ENCODE results near the gene ENO2. TPM values are rescaled to one million over a fixed set of nuclear protein-coding genes. Genes with fewer than 3 reads are reported as not detected.

ENO2 gene
- total RNA-seq, 3 donors from 2014 or later, result 5.0 to 16.1 (median 11.1) TPM

DNA sequence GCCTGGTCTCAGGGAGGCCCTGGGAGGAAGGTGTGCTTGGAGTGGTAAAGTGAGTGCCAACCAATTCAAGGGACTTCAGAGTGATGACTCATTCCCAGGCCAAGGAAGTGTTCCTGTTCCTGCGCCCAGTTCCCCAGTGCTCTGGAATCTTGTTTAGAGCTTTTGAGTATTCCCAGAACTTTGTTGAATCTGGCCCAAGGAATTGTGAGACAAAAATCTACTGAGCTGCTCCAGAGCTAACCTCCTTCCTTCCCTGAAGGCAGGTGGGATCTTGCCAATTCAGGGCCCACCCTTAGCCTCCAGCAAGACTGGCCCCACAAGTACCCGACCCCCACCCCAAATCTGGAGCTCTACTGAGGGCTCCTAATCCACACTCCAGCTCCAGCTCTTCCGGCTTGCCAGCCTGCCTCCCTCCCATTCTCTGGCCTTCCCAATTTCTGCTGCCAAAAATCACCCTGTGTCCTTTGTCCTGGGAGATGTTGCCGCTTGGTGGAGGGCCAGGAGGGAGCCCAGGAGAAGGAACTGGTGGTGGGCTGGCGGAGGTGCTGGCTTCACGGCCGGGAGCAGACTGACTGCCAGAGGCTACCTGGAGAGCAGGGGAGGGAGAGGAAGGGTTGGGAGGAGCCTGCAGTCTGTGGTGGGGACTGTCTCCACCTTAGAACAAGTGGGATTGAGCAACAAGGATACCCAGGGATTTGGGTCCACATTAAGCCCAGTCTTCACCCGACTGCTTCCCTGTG is 11.3 kb downstream of the ENO2 start:
- H3K36me3 ChIP-seq, result no peaks in the 10 kb centered on the region
- peak overlapping the region; percentile 94 to 96 (median 95) for H3K4me3 ChIP-seq
- H3K27me3 ChIP-seq, result no peaks in the 10 kb centered on the region
- H3K27ac ChIP-seq, result peak overlapping the region; percentile 99
- DNase-seq (ENCODE audit: low spot score in 2 of 2), result peak in 1 of 2 donors; percentile 94
- intact Hi-C loops (cut with DNase I; ENCODE audit: low total_unique reads), result no loop called here
- TF ChIP-seq POLR2AphosphoS5 (IDR thresholded peaks at IDR 0.05), result peak; percentile 40 to 70 (median 51)
- peak; percentile 40 for TF ChIP-seq POLR2A (IDR thresholded peaks at IDR 0.05)
- TF ChIP-seq, protein P1, sequence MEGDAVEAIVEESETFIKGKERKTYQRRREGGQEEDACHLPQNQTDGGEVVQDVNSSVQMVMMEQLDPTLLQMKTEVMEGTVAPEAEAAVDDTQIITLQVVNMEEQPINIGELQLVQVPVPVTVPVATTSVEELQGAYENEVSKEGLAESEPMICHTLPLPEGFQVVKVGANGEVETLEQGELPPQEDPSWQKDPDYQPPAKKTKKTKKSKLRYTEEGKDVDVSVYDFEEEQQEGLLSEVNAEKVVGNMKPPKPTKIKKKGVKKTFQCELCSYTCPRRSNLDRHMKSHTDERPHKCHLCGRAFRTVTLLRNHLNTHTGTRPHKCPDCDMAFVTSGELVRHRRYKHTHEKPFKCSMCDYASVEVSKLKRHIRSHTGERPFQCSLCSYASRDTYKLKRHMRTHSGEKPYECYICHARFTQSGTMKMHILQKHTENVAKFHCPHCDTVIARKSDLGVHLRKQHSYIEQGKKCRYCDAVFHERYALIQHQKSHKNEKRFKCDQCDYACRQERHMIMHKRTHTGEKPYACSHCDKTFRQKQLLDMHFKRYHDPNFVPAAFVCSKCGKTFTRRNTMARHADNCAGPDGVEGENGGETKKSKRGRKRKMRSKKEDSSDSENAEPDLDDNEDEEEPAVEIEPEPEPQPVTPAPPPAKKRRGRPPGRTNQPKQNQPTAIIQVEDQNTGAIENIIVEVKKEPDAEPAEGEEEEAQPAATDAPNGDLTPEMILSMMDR (IDR thresholded peaks at IDR 0.05), result peak in 2 of 3 donors; percentile 23
- H3K4me1 ChIP-seq, result peaks cover 11 to 27% of the 10 kb centered on the region in 2 donors
- no peaks in the 10 kb centered on the region for H3K9me3 ChIP-seq

DNA sequence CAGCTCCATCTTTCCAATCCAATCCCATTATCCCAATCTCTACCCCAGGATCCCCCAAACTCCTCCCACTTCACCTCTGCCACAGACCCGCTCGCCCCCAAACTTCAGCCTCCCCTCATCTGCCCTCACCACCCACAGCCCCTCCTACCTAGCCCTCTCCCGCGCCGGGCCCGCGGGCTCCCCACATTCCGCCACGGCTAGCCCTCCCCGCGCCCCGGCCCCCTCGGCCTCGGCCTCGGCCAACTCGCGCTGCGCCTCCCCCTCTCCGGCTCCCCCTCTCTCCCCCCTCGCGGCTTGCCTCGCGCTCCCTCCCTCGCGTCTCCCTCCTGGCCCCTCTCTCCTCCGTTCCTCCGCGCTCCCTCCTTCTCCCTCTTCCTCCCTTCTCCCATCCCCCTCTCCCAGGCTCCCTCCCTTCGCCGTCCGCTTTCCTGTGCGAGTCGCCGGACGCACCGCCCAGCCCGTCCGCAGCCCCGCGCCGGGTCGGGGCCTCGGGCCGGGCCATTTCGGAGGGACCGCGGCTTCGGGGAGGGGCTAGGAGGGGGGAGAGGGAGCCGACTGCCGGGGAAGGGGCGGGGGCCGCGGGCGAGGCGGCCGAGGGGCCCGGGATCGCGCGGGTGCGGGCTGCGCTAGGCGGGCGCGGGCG is 13.1 kb downstream of the ENO2 start, which contains the start of gene ATN1:
TSS of gene ATN1 (plus strand) at position 581 of the 643 bp plus-strand sequence. CDS start 6,043 bp downstream, outside the sequence.
- H3K36me3 ChIP-seq, result no peaks in the 10 kb centered on the region
- H3K27ac ChIP-seq, result peak within 1 kb of the TSS; percentile 99
- H3K4me3 ChIP-seq, result peak within 1 kb of the TSS; percentile 94 to 96 (median 95)
- peaks cover 11 to 36% of the 10 kb centered on the region in 2 donors for H3K4me1 ChIP-seq
- DNase-seq (ENCODE audit: low spot score in 2 of 2), result peak; percentile 77 to 80
- H3K9me3 ChIP-seq, result no peaks in the 10 kb centered on the region
- TF ChIP-seq POLR2A (IDR thresholded peaks at IDR 0.05), result peak; percentile 30
- TF ChIP-seq, protein P1 (IDR thresholded peaks at IDR 0.05), result peak in 1 of 3 donors; percentile 13
- TF ChIP-seq POLR2AphosphoS5 (IDR thresholded peaks at IDR 0.05), result peak; percentile 68 to 86 (median 74)
- intact Hi-C loops (cut with DNase I; ENCODE audit: low total_unique reads), result no loop called here
- no peaks in the 10 kb centered on the region for H3K27me3 ChIP-seq

DNA sequence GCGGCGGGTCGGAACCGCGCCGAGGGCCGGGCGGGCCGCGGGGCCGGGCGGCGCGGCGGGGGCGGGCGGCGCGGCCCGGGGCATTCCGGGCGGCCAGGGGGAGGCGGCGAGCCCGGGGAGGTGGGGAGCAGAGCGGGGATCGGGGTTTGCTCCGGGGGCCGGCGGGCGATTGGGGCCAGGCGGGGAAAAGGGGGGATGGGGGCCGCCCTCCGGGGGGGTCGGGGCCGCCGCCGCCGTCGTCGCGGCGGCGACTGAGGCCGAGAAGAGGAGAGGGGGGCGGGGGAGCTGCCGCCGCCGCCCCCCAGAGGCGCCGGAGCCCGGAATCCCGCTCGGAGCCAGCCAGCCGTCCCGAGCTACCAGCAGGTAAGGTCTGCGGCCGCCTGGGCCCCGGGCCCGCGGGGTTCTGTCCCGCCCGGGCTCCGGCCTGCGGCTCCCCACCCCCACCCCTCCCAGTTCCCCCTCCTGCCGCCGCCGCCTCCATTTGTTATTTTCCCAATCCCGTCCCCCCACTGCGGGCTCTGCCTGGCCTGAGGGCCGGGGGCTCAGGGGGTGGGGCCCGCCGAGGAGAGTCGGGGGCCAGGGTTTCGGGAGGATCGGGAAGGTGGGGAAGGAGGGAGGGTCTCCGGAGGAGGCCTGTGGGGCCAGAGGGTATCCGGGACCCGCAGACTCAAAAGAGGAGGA is 13.8 kb downstream of the ENO2 start:
- TF ChIP-seq, protein P1 (IDR thresholded peaks at IDR 0.05), result no peak
- TF ChIP-seq POLR2A (IDR thresholded peaks at IDR 0.05) (no peak), POLR2AphosphoS5 (IDR thresholded peaks at IDR 0.05) (no peak)
- intact Hi-C loops (cut with DNase I; ENCODE audit: low total_unique reads), result no loop called here
- Histone ChIP-seq H3K4me1 (peaks cover 11 to 41% of the 10 kb centered on the region in 2 donors), H3K36me3 (no peaks in the 10 kb centered on the region), H3K9me3 (no peaks in the 10 kb centered on the region), H3K4me3 (peak overlapping the region; percentile 94 to 96 (median 95)), H3K27me3 (no peaks in the 10 kb centered on the region), H3K27ac (peak overlapping the region; percentile 99)
- DNase-seq (ENCODE audit: low spot score in 2 of 2), result no peak

DNA sequence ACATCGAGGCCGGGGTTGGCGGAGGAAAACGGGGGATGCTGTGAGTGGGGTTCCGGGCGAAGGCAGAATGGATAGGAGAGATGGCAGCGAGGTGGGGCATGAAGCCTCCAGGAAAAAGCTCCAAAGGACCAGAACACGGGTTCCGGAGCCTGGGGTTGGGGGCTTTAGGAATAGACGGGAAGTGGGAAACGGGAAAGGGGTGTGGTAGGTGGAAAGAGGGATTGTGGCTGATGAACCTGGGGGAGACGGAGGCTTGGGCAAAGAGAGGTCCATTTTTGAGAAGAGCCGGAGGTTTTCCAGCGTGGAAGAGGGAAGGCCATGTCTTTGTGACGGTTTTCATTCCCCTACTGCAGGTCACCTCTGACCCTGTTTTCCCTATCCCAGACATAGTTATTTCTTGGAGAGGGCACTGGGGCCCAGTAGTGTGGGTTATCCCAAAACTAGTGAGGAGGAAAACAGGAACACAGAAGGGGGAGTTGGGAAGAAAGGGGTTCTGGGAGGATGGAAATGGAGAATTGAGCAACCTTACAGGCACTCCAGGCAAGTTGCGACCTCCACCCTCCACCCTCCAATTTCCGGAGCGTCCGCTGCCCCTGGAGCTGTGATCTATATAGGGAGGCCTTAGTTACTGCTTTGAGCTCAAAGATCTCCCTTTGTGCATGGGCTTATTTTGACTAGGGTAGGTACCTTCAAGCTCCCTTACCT is 14.5 kb downstream of the ENO2 start:
- no peak for DNase-seq (ENCODE audit: low spot score in 2 of 2)
- Histone ChIP-seq H3K9me3 (no peaks in the 10 kb centered on the region), H3K36me3 (no peaks in the 10 kb centered on the region), H3K27me3 (no peaks in the 10 kb centered on the region), H3K4me1 (peaks cover 11 to 47% of the 10 kb centered on the region in 2 donors), H3K4me3 (peak overlapping the region; percentile 94 to 96 (median 95)), H3K27ac (peak overlapping the region; percentile 99)
- intact Hi-C loops (cut with DNase I; ENCODE audit: low total_unique reads), result no loop called here
- TF ChIP-seq, protein P1 (IDR thresholded peaks at IDR 0.05), result no peak
- peak in 1 of 3 donors; percentile 10 for TF ChIP-seq POLR2AphosphoS5 (IDR thresholded peaks at IDR 0.05)
